22Rv1 (cell line): ENCODE results near the gene GTPBP1.

Experiments
- ZFX ChIP-seq: fragments of 450-650 bp; IDR thresholded peaks from 2 replicates; pipeline ENCODE4 v1.6.1; 2017; ENCODE audit warnings: antibody characterized with exemption, borderline replicate concordance
- TF ChIP-seq, protein P1 (sequence below): fragments of 450-650 bp; IDR thresholded peaks from 2 replicates; pipeline ENCODE4 v1.5.1; 2017; ENCODE audit warnings: mild to moderate bottlenecking

DNA sequence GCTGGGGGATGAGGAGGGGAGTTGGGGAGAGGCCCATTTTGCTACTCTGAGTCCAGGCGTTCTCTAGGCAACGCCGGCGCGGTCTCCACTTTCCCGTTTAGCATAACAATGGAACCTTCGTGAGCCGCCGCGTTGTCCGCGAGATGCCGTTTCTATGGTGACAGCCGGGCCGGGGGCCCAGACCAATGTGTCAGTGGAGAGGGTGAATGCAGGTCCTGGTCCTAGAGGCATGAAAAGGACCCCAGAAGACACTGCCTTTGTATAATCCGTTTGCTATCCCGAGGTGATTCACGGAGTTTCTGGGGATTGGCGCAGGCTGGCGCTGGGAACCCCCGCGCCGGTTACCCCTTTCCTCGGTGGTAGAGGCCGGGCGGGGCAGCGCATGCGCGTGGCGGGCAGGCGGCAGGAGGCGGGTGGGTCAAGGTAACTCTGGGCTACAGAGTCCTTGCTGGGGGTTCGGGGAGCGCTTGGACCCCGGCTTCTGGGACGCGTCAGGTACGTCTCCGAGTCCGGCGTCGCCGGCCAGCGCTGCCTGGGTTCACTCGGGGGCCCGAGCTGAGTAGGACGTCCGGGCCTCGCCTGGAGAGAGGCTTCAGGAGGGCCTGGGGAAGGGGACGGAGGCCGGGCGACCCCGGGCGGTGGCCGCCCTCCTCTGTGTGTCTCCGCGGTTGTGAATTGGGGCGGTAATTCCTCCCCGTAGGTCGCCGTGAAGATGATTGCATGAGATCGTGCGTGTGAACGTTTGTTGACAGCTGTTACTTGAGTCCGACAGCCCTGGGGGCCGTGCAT is 49.3 kb upstream of the GTPBP1 start, which contains the start of the genes CBY1 and FAM227A:
- TF ChIP-seq, protein P1, sequence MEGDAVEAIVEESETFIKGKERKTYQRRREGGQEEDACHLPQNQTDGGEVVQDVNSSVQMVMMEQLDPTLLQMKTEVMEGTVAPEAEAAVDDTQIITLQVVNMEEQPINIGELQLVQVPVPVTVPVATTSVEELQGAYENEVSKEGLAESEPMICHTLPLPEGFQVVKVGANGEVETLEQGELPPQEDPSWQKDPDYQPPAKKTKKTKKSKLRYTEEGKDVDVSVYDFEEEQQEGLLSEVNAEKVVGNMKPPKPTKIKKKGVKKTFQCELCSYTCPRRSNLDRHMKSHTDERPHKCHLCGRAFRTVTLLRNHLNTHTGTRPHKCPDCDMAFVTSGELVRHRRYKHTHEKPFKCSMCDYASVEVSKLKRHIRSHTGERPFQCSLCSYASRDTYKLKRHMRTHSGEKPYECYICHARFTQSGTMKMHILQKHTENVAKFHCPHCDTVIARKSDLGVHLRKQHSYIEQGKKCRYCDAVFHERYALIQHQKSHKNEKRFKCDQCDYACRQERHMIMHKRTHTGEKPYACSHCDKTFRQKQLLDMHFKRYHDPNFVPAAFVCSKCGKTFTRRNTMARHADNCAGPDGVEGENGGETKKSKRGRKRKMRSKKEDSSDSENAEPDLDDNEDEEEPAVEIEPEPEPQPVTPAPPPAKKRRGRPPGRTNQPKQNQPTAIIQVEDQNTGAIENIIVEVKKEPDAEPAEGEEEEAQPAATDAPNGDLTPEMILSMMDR: no peak
- no peak for TF ChIP-seq ZFX
